ENCODE results near the gene CCDC6. TPM values are rescaled to one million over a fixed set of nuclear protein-coding genes. Genes with fewer than 3 reads are reported as not detected.
"Not testable (repeated sequence)": the region's sequence is repeated elsewhere in the genome, so short reads cannot be mapped to it uniquely, and the experiment has no call there.

CCDC6 gene
- total and polyA plus RNA-seq, 2 of the 8 experiments (the other 6 are each of a cell fraction or from before 2014, with no cell fraction given) = 42.2 to 74.4 TPM

DNA sequence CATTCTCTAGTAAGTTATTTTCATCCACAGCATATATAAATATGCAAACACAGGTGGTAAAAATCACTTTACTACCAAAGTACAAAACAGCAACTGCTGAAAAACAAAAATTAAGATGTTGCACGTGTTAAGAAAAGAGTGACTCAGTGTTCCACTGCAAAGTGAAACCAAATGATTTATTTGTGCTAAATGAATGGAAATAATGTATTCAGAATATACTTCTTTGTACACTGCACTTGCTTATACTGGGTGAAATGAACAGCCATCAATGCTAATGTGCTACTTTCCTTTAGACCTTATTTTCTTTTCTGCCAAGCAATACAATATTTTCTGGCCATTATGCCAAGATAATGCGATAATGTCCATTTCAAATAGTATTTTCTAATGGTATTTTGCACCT lies 114.8 kb downstream of the CCDC6 start (continued):
- TF ChIP-seq, protein P1, sequence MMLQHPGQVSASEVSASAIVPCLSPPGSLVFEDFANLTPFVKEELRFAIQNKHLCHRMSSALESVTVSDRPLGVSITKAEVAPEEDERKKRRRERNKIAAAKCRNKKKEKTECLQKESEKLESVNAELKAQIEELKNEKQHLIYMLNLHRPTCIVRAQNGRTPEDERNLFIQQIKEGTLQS (IDR thresholded peaks at IDR 0.05; ENCODE audit: insufficient read depth, low read depth, low read length) = no peak
- TF ChIP-seq SP4 (IDR thresholded peaks at IDR 0.05; ENCODE audit: low read length) = no peak
- TF ChIP-seq MAFK (IDR thresholded peaks at IDR 0.05; ENCODE audit: low read depth, low read length) = no peak
- no peak for TF ChIP-seq BACH1 (IDR thresholded peaks at IDR 0.05; ENCODE audit: low read length)
- no peak for TF ChIP-seq YY1 (IDR thresholded peaks at IDR 0.05; ENCODE audit: low read depth, low read length)
- no peak for TF ChIP-seq CBX8 (IDR thresholded peaks at IDR 0.05; ENCODE audit: borderline replicate concordance, low read depth, low read length)

DNA sequence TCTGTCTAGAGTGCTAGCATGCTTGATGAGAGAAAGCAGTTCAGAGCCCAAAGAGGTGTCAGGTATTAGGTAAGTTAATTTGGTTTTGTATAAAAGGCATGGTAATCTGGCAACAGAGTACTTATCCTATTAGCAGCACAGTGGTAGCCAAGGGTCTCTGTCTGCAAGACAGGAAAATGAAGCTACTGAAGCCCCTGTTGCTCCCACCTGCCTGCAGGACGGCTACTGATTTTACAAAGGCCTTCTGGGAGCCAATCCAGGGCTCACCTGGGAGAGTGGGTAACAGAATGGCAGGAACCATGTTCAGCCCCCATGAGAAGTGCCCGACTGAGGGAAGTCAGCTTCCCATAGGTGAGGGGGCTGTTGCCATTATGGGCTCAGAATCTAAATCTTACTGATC lies 116.3 kb downstream of the CCDC6 start:
- CTCF ChIA-PET (ENCODE audit: partially characterized antibody) = interaction anchor here (0.8 to 1.1 kb wide), 4 partner anchors 15 to 165 kb away, joined by 3 to 5 read pairs (median 4); no protein-coding TSS in a partner anchor
- not testable (repeated sequence) for H2AK5ac ChIP-seq (ENCODE audit: low read depth, low read length)
- WGBS, 2 experiments (ENCODE audit: extremely low coverage in 1 of 2, insufficient coverage in 1 of 2, insufficient read length in 1 of 2, insufficient replicate concordance in 2 of 2, low coverage in 1 of 2, low lambda C conversion rate in 2 of 2, missing lambda C conversion rate in 1 of 2) = 54% methylated on average over 2 of the region's 2 CpGs; no CpG with 5 or more reads in 1 of the 2 experiments

More for the DNA sequence above, 116.3 kb downstream of the CCDC6 start:
- not testable (repeated sequence) for H3K9ac ChIP-seq (replicated peaks in 1 of 4; ENCODE audit: extremely low read depth in 1 of 4, low read depth in 3 of 4, low read length in 3 of 4); H3K4me1 ChIP-seq (replicated peaks in 1 of 4; ENCODE audit: control insufficient read depth in 3 of 4, insufficient read depth in 4 of 4, low read length in 3 of 4); H3K9me3 ChIP-seq (ENCODE audit: insufficient read depth in 2 of 2, low read depth in 1 of 2, low read length in 1 of 2); H3K56ac ChIP-seq (replicated peaks; ENCODE audit: insufficient read length, low read depth, low read length); H3K27ac ChIP-seq (ENCODE audit: low read depth, low read length); H2BK120ac ChIP-seq (replicated peaks; ENCODE audit: low read depth, low read length); H4K20me1 ChIP-seq (replicated peaks in 1 of 2; ENCODE audit: control insufficient read depth in 1 of 2, insufficient read depth in 2 of 2, low read length in 2 of 2); H3K79me2 ChIP-seq (ENCODE audit: control insufficient read depth in 1 of 2, insufficient read depth in 2 of 2, low read length in 2 of 2); H2AFZ ChIP-seq (ENCODE audit: low read length); H3K23me2 ChIP-seq (ENCODE audit: low read depth, low read length); H3K23ac ChIP-seq (ENCODE audit: insufficient read length); H2BK5ac ChIP-seq (ENCODE audit: low read depth, low read length); H2BK20ac ChIP-seq (ENCODE audit: low read length); H3K79me1 ChIP-seq (ENCODE audit: low read depth, low read length); H3K4ac ChIP-seq (replicated peaks; ENCODE audit: insufficient read length, low read depth, low read length); H4K8ac ChIP-seq (ENCODE audit: extremely low read depth, insufficient read depth, low read length); H2BK15ac ChIP-seq (ENCODE audit: low read length); H3K27me3 ChIP-seq (replicated peaks in 1 of 4; ENCODE audit: control insufficient read depth in 3 of 4, extremely low read depth in 1 of 4, insufficient read depth in 3 of 4, low read length in 3 of 4); DNase-seq (ENCODE audit: low read depth in 1 of 2, low spot score in 2 of 2); H4K5ac ChIP-seq (ENCODE audit: insufficient read length, low read depth, low read length); H4K91ac ChIP-seq (replicated peaks; ENCODE audit: insufficient read length, low read length); H3K4me3 ChIP-seq (ENCODE audit: extremely low read depth in 1 of 4, insufficient read depth in 2 of 4, low read depth in 3 of 4, low read length in 4 of 4); H3K18ac ChIP-seq (ENCODE audit: extremely low read depth, low read length); H3K14ac ChIP-seq (ENCODE audit: insufficient read length); H3K4me2 ChIP-seq (ENCODE audit: insufficient read depth in 1 of 2, low read depth in 2 of 2, low read length in 2 of 2); H2BK12ac ChIP-seq (ENCODE audit: low read depth, low read length)
- POLR2A ChIA-PET (ENCODE audit: partially characterized antibody) = interaction anchor here (0.8 kb wide), 1 partner anchor 10 kb away, joined by 3 read pairs; no protein-coding TSS in a partner anchor
- peaks cover 4 to 49% (median 23%) of the 10 kb centered on the region in 4 experiments for H3K36me3 ChIP-seq (ENCODE audit: control insufficient read depth in 2 of 4, insufficient read depth in 4 of 4, low read length in 3 of 4)
- peak; percentile 94 for FAIRE-seq

Measured in H1 (cell line).